HepG2 (cell line): ENCODE results near the gene DPCD. TPM values are rescaled to one million over a fixed set of nuclear protein-coding genes. Genes with fewer than 3 reads are reported as not detected.
A peak's percentile ranks its signal among the peaks of the same experiment; 100 is the strongest.

Experiments
- CHD2 ChIP-seq: IDR thresholded peaks from 2 replicates; pipeline ENCODE4 v1.6.1; 2011; ENCODE audit warnings: low read depth, low read length, improper control_type of control experiment
- DZIP1 ChIP-seq: sonication (generic); formaldehyde crosslinking; IDR thresholded peaks from 2 replicates; pipeline ENCODE4 v1.5.0; 2020; ENCODE audit warnings: mild to moderate bottlenecking, missing genetic modification reagents
- ETV6 ChIP-seq: sonication (generic); formaldehyde crosslinking; conservative IDR thresholded peaks from 2 replicates; pipeline ENCODE4 v1.4.0; 2020; ENCODE audit warnings: missing genetic modification reagents
- FOSL1 ChIP-seq: sonication (generic); formaldehyde crosslinking; IDR thresholded peaks from 2 replicates; pipeline ENCODE4 v1.9.0; 2021; ENCODE audit warnings: missing genetic modification reagents, borderline replicate concordance
- HNF4G ChIP-seq, 2 experiments: sonication (generic) in 1 of 2; formaldehyde crosslinking in 1 of 2; IDR thresholded peaks; 2 replicates each; pipeline versions ENCODE4 v1.4.0 to v1.6.1; 2011 to 2020; ENCODE audit warnings: borderline replicate concordance in 2 of 2, low read depth in 2 of 2, mild to moderate bottlenecking in 2 of 2, low read length in 1 of 2, missing genetic modification reagents in 1 of 2, moderate library complexity in 1 of 2
- KDM4B ChIP-seq: sonication (generic); formaldehyde crosslinking; IDR thresholded peaks from 2 replicates; pipeline ENCODE4 v1.4.0; 2020; ENCODE audit warnings: missing genetic modification reagents
- NFYB ChIP-seq: sonication (generic); formaldehyde crosslinking; IDR thresholded peaks from 2 replicates; pipeline ENCODE4 v1.4.0; 2020; ENCODE audit warnings: missing genetic modification reagents
- PLSCR1 ChIP-seq: sonication (generic); formaldehyde crosslinking; IDR thresholded peaks from 2 replicates; pipeline ENCODE4 v1.5.0; 2020; ENCODE audit warnings: missing genetic modification reagents, mild to moderate bottlenecking, borderline replicate concordance
- PRDM4 ChIP-seq: sonication (generic); formaldehyde crosslinking; IDR thresholded peaks from 2 replicates; pipeline ENCODE4 v1.9.0; 2021; ENCODE audit warnings: missing genetic modification reagents, borderline replicate concordance
- RBM22 ChIP-seq: fragments of 200-400 bp; formaldehyde crosslinking; optimal IDR thresholded peaks from 2 replicates; pipeline ENCODE3; 2017; ENCODE audit warnings: mild to moderate bottlenecking, low read length, moderate library complexity
- RNF219 ChIP-seq: sonication (generic); formaldehyde crosslinking; IDR thresholded peaks from 2 replicates; pipeline ENCODE4 v1.5.0; 2020; ENCODE audit warnings: mild to moderate bottlenecking, missing genetic modification reagents
- SIN3B ChIP-seq: fragments of 150-350 bp; IDR thresholded peaks from 2 replicates; pipeline ENCODE4 v1.6.1; 2014; ENCODE audit warnings: low read length
- STAG1 ChIP-seq: sonication (generic); formaldehyde crosslinking; IDR thresholded peaks from 2 replicates; pipeline ENCODE4 v1.4.0; 2020; ENCODE audit warnings: missing genetic modification reagents
- TSC22D2 ChIP-seq: sonication (generic); formaldehyde crosslinking; IDR thresholded peaks from 2 replicates; pipeline ENCODE4 v1.5.1; 2020; ENCODE audit warnings: missing genetic modification reagents, mild to moderate bottlenecking, borderline replicate concordance
- XBP1 ChIP-seq: sonication (generic); formaldehyde crosslinking; IDR thresholded peaks from 2 replicates; pipeline ENCODE4 v1.5.0; 2020; ENCODE audit warnings: missing genetic modification reagents
- ZFP91 ChIP-seq: sonication (generic); formaldehyde crosslinking; IDR thresholded peaks from 2 replicates; pipeline ENCODE4 v1.9.0; 2022; ENCODE audit warnings: missing genetic modification reagents, mild to moderate bottlenecking, borderline replicate concordance
- ZNF224 ChIP-seq: sonication (generic); formaldehyde crosslinking; IDR thresholded peaks from 2 replicates; pipeline ENCODE4 v1.5.0; 2020; ENCODE audit warnings: mild to moderate bottlenecking, missing genetic modification reagents
- ZNF3 ChIP-seq: IDR thresholded peaks from 2 replicates; pipeline ENCODE4 v1.7.0; 2017; ENCODE audit warnings: inconsistent platforms
- ZNF430 ChIP-seq: sonication (generic); formaldehyde crosslinking; IDR thresholded peaks from 2 replicates; pipeline ENCODE4 v1.9.0; 2021; ENCODE audit warnings: mild to moderate bottlenecking, missing genetic modification reagents
- polyA plus RNA-seq, 8 experiments: library from polyadenylated mRNA; depleted of rRNA in 3 of 8; stranded (reverse) in 7 of 8; unstranded in 1 of 8; fragments of >200 nt; fragmentation: Illumina TruSeq in 4 of 8; extraction: Trizol in 4 of 8; gene quantifications; 2 replicates each; pipeline versions ENCODE4 v1.2.1 to v1.2.3, GENCODE V29; 2011 to 2016; ENCODE audit warnings: low read depth in 4 of 8, missing spikeins in 1 of 8, mixed read lengths in 1 of 8; ENCODE audit not compliant: insufficient read depth in 1 of 8
- total RNA-seq, 5 experiments: library from RNA; depleted of rRNA; stranded (reverse); fragments of >200 nt; fragmentation: Illumina TruSeq; extraction: Trizol; gene quantifications; 2 replicates each; pipeline ENCODE4 v1.2.3, GENCODE V29; 2016; ENCODE audit warnings: low read depth in 1 of 5

Gene DPCD
- total and polyA plus RNA-seq, 2 of the 13 experiments (the other 11 are each of a cell fraction or from before 2014, with no cell fraction given): 25.2 to 27.0 TPM

- peak; percentile 45; the same call in 1 of the 2 replicates for TF ChIP-seq RNF219
- TF ChIP-seq FOSL1: no peak
- 0 out of 2 replicates have a peak, but pooled peaks have one; percentile 44 for TF ChIP-seq CHD2
- TF ChIP-seq NFYB: no peak
- no peak for TF ChIP-seq XBP1
- TF ChIP-seq ZNF430 (CRISPR knock-in tag): 0 out of 2 replicates have a peak, but pooled peaks have one; percentile 31
- TF ChIP-seq ETV6 (CRISPR knock-in tag): no peak
- TF ChIP-seq ZNF3 (CRISPR knock-in tag): no peak
- TF ChIP-seq PLSCR1: no peak
- no peak for TF ChIP-seq SIN3B
- no peak for TF ChIP-seq TSC22D2
- no peak for TF ChIP-seq HNF4G (IDR thresholded peaks at IDR 0.05; ENCODE audit: borderline replicate concordance, low read depth, low read length)
- TF ChIP-seq HNF4G (CRISPR knock-in tag; IDR thresholded peaks at IDR 0.05; ENCODE audit: borderline replicate concordance, low read depth): no peak
- peak; percentile 80 for TF ChIP-seq STAG1
- 0 out of 2 replicates have a peak, but pooled peaks have one; percentile 40 for TF ChIP-seq ZFP91 (CRISPR knock-in tag)
- no peak for TF ChIP-seq ZNF224 (CRISPR knock-in tag)
- TF ChIP-seq DZIP1 (CRISPR knock-in tag): peak; percentile 76; the same call in 1 of the 2 replicates
- no peak for TF ChIP-seq PRDM4 (CRISPR knock-in tag)
- TF ChIP-seq RBM22: no peak
- TF ChIP-seq KDM4B: 0 out of 2 replicates have a peak, but pooled peaks have one; percentile 13
Measured at GRCh38 chr10:101569622-101570427, 18.3 kb upstream of the DPCD start (continued).
